ENCODE results near the gene FNDC3B.

- TF ChIP-seq, protein P1, sequence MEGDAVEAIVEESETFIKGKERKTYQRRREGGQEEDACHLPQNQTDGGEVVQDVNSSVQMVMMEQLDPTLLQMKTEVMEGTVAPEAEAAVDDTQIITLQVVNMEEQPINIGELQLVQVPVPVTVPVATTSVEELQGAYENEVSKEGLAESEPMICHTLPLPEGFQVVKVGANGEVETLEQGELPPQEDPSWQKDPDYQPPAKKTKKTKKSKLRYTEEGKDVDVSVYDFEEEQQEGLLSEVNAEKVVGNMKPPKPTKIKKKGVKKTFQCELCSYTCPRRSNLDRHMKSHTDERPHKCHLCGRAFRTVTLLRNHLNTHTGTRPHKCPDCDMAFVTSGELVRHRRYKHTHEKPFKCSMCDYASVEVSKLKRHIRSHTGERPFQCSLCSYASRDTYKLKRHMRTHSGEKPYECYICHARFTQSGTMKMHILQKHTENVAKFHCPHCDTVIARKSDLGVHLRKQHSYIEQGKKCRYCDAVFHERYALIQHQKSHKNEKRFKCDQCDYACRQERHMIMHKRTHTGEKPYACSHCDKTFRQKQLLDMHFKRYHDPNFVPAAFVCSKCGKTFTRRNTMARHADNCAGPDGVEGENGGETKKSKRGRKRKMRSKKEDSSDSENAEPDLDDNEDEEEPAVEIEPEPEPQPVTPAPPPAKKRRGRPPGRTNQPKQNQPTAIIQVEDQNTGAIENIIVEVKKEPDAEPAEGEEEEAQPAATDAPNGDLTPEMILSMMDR (IDR thresholded peaks at IDR 0.05) = no peak
- no peak for TF ChIP-seq POLR2A (IDR thresholded peaks at IDR 0.05)
Observed at GRCh38 chr3:172107403-172107802, 68.0 kb downstream of the FNDC3B start.
